A549 treated with AZD9567 at 1 μM for 4 hours (cell line): ENCODE measurements around the gene MRAS. TPM values are rescaled to one million over a fixed set of nuclear protein-coding genes. Genes with fewer than 3 reads are reported as not detected.

Source experiments
- total RNA-seq: library from RNA; stranded (reverse); fragments of 200-300 nt; extraction: Qiagen RNA extraction; gene quantifications from 5 replicates; pipeline ENCODE4 v1.2.3, GENCODE V29; 2022; ENCODE audit not compliant: insufficient read depth

The MRAS gene
- total RNA-seq = 8.0 to 10.2 TPM (median 9.6 TPM) in 5 replicates

DNA sequence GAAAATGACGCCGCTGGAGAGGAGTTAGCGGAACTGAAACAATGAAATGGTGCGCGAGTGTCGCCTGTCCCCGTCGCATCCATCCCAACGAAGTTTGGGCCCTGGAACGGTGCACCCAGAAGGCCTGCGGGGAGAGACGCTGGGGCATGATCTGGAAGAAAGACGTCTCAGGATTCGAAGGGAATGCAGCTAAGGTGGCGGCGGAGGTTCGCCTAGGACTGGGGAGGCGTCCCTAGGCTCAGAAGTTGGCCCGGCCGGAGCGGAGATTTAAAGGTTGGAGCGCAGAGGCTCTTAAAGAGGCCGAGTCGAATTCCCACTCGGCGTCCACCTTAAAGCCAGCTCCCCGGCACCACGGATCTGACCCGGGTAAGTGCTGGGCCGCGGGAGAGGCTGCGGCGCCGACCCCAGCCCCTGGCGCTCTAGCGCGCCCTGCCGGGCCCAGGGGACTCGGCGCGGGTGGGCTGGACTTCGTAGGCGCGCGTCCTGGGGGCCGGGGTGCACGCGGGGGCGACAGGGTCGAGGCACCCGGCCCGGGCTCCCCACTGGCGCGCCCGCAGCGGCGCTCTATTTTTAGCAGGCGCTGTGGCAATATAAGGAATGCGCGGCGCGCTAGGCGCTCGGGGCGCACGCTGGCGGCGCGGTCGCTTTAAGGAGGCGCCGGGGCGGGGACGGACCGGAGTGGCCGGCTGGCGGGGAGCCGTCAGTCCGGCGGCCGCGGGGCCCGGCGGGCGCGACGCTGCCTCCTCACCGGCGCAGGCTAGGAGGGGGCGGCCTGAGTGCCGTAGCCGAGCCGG is at the start of gene MRAS:
MRAS (plus strand) TSS at position 620 of the 794 bp plus-strand sequence. CDS start 24,305 bp downstream, outside the sequence.

DNA sequence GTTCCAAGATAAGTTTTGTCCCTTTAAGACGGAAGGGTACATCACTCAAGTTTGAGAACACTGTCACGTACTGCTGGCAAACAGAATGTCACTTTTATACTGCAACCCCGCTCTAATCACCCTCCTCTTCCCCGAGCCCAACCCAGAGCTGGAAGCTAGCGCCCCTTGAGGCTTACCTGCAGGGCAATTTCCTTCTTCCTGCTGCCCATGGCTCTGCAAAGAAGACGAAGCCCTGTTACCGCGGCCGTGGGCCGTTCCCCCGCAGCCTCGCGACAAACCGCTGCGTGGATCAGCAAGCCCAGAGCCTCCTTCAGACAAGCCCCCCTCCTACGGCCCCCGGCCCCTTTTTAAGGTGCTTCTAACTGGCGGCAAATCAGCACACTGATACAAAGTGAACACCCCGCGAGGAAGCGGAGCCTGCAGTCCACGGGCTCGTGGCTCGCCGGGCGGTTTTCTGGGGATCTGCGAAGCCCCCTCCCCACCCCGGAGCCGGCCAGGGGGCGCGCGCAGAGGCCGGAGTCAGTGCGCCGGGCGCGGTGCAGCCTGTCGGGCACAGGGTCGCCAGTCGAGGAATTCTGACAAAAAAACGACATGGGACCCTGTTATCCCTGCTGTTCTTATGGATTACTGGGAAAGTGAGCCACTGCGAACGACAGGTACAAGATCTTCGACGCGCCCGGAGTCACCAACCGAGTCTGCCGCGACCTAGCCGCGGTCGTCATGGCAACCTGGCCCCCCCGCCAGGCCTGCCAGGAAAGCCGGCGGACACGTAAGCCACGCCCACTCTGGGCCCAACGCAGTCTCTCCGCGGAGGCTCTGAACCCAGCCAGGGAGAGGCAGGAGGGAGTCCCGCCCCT is 19.0 kb upstream of the MRAS start, which contains the start of gene NME9:
NME9 (minus strand) TSS at position 725 of the 857 bp plus-strand sequence; CDS start at position 209, 516 bp downstream.

DNA sequence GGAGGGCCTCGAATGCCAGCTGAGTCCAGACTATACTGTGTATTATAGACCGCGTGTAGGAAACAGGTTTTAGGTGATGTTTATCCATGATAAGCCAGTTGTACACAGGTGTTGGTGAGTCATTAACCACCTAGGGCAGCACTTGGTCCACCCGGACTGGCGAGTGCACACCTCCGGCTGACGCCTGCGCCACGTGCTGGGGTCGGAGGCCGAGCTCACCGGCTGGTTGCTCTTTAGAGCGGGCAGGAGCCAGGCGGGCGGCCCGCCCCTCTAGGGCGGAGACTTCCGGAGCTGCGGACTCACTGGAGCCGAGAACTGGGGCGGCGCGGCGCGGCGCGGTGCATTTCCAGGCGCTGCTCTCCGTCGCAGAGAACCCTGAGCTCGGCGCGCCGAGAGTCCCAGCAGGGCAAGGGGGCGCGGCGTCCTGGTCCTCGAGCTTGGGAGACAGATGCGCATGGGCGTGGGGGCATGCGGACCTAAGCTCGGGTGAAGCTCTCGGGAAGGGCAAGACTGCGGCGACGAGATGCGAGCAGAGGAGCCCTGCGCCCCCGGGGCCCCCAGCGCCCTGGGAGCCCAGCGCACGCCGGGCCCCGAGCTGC is 86.0 kb downstream of the MRAS start, which contains the start of gene ESYT3:
ESYT3 (plus strand) TSS at position 341 of the 599 bp plus-strand sequence; CDS start at position 524, 183 bp downstream.

Other genes starting within 250 kb of the MRAS start
- gene DZIP1L, start 233.0 kb upstream of the MRAS start, total RNA-seq = 6.7 to 8.2 TPM (median 7.8 TPM) in 5 replicates
- not detected in 5 replicates for gene A4GNT, start 216.2 kb upstream of the MRAS start, total RNA-seq
- gene DBR1, start 173.7 kb upstream of the MRAS start, total RNA-seq = 12.5 to 16.9 TPM (median 13.1 TPM) in 5 replicates
- gene ARMC8, start 161.3 kb upstream of the MRAS start, total RNA-seq = 29.2 to 56.5 TPM (median 34.3 TPM) in 5 replicates
- not detected in 5 replicates for gene NME9, start 18.7 kb upstream of the MRAS start, total RNA-seq
- 0.54 to 3.4 TPM (median 0.75 TPM) in 5 replicates for gene ESYT3, start 86.0 kb downstream of the MRAS start, total RNA-seq
- 2.4 to 8.9 TPM (median 8.1 TPM) in 5 replicates for gene CEP70, start 245.7 kb downstream of the MRAS start, total RNA-seq